GM12878 (cell line): ENCODE results near the gene S100A4.

Experiments used
- MTA3 ChIP-seq: IDR thresholded peaks from 2 replicates; pipeline ENCODE4 v1.6.1; 2012; ENCODE audit warnings: low read length, inconsistent platforms, borderline replicate concordance
- MYB ChIP-seq: fragments of 150-350 bp; IDR thresholded peaks from 2 replicates; pipeline ENCODE4 v1.6.1; 2014; ENCODE audit warnings: mild to moderate bottlenecking, low read depth, low read length, borderline replicate concordance
- YY1 ChIP-seq: IDR thresholded peaks from 2 replicates; pipeline ENCODE4 v1.6.1; 2011; ENCODE audit warnings: low read depth, mild to moderate bottlenecking, low read length
- TF ChIP-seq, protein P1 (sequence below), 3 experiments: IDR thresholded peaks in 2 of 3; conservative IDR thresholded peaks in 1 of 3; 2 replicates each; pipeline ENCODE4 v1.5.1; 2011; ENCODE audit warnings: low read depth in 3 of 3, low read length in 3 of 3, mild to moderate bottlenecking in 3 of 3, control low read depth in 2 of 3, moderate library complexity in 2 of 3, inconsistent platforms in 1 of 3, mixed read lengths in 1 of 3; ENCODE audit not compliant: control insufficient read depth in 2 of 3, insufficient read depth in 1 of 3; ENCODE audit errors: extremely low read depth in 1 of 3

DNA sequence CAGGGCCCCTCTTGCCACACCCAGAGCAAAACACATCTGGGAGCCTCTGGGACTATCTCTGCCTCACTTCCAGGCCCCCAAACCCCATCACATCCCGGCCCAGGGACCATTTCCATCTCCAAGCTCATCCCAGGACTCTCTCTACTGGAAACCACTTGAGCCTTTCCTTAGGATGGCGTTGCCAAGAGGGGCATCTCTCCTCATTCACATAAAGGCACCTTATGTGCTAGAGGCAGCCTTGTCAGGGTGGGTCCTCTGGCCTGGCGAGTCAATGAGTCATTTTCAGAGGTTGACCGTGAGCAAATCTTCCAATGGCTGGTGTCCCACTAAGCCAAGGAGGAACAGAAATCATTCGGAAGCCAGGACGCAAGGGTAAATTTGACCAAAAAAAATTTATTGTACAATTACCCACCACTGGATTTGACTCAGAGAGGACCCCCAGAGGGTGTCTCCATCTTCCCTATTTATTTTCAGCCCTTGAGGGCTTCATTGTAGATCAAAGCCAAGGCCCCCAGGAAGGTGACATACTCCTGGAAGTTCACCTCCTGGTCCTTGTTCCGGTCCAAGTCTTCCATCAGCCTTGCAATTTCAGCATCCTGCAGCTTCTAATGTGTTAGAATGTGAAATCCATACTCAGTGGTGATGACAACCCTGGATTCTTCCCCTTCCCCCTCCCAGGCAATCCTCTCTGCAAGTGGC lies 11.2 kb downstream of the S100A4 start:
- TF ChIP-seq MYB (no peak), YY1 (no peak), MTA3 (no peak)
- TF ChIP-seq, protein P1, sequence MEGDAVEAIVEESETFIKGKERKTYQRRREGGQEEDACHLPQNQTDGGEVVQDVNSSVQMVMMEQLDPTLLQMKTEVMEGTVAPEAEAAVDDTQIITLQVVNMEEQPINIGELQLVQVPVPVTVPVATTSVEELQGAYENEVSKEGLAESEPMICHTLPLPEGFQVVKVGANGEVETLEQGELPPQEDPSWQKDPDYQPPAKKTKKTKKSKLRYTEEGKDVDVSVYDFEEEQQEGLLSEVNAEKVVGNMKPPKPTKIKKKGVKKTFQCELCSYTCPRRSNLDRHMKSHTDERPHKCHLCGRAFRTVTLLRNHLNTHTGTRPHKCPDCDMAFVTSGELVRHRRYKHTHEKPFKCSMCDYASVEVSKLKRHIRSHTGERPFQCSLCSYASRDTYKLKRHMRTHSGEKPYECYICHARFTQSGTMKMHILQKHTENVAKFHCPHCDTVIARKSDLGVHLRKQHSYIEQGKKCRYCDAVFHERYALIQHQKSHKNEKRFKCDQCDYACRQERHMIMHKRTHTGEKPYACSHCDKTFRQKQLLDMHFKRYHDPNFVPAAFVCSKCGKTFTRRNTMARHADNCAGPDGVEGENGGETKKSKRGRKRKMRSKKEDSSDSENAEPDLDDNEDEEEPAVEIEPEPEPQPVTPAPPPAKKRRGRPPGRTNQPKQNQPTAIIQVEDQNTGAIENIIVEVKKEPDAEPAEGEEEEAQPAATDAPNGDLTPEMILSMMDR (IDR thresholded peaks at IDR 0.05 in 2 of 3, conservative IDR thresholded peaks at IDR 0.05 in 1 of 3; ENCODE audit: control insufficient read depth in 2 of 3, extremely low read depth in 1 of 3, insufficient read depth in 1 of 3, low read depth in 3 of 3, low read length in 3 of 3) = no peak
